BE2C (cell line): ENCODE measurements around the gene DOK6.

Experiments used
- DNase-seq: peaks from one replicate; pipeline ENCODE4 v3.0.0-alpha.2; 2020
- H3K27me3 ChIP-seq: fragments of 250-450 bp; sonication (Bioruptor Pico); 2 replicates; pipeline ENCODE4 v1.5.1; 2020; ENCODE audit warnings: mild to moderate bottlenecking
- H3K36me3 ChIP-seq: fragments of 250-450 bp; sonication (Bioruptor Pico); 2 replicates; pipeline ENCODE4 v1.5.1; 2020; ENCODE audit warnings: mild to moderate bottlenecking
- H3K4me1 ChIP-seq: fragments of 250-450 bp; sonication (Bioruptor Pico); 2 replicates; pipeline ENCODE4 v1.5.1; 2020
- H3K4me3 ChIP-seq: 2 replicates; pipeline ENCODE4 v1.5.1; 2011; ENCODE audit warnings: low read depth, low read length
- H3K9me3 ChIP-seq: fragments of 250-450 bp; sonication (Bioruptor Pico); 2 replicates; pipeline ENCODE4 v1.5.1; 2020
- TF ChIP-seq, protein P1 (sequence below): IDR thresholded peaks from 2 replicates; pipeline ENCODE4 v1.5.1; 2012; ENCODE audit warnings: mild to moderate bottlenecking, low read depth, low read length

Gene DOK6

DNA sequence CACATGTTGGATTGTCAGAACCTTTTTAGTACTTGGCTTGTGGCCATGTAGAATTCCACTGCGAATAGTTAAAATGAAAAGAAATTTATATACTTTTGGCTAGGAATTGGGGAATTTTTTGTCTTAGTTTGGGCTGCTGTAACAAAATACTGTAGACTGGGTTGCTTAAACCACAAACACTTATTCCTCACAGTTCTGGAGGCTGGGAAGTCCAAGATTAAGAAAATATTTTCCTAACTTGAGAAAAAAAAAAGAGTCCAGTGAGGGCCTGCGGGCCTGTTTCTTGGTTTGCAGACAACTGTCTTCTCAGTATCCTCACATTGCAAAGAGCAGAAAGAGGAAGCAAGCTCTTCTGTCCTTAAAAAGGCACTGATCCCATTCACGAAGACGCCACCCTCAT lies 465.1 kb downstream of the DOK6 start:
- H3K27me3 ChIP-seq: no peaks in the 10 kb centered on the region
- H3K9me3 ChIP-seq: no peaks in the 10 kb centered on the region
- no peak overlapping the region for H3K4me3 ChIP-seq
- DNase-seq: no peak
- H3K36me3 ChIP-seq: no peaks in the 10 kb centered on the region
- TF ChIP-seq, protein P1, sequence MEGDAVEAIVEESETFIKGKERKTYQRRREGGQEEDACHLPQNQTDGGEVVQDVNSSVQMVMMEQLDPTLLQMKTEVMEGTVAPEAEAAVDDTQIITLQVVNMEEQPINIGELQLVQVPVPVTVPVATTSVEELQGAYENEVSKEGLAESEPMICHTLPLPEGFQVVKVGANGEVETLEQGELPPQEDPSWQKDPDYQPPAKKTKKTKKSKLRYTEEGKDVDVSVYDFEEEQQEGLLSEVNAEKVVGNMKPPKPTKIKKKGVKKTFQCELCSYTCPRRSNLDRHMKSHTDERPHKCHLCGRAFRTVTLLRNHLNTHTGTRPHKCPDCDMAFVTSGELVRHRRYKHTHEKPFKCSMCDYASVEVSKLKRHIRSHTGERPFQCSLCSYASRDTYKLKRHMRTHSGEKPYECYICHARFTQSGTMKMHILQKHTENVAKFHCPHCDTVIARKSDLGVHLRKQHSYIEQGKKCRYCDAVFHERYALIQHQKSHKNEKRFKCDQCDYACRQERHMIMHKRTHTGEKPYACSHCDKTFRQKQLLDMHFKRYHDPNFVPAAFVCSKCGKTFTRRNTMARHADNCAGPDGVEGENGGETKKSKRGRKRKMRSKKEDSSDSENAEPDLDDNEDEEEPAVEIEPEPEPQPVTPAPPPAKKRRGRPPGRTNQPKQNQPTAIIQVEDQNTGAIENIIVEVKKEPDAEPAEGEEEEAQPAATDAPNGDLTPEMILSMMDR: no peak
- H3K4me1 ChIP-seq: no peaks in the 10 kb centered on the region

- TF ChIP-seq, protein P1: no peak
These were observed 465.5 kb downstream of the DOK6 start for GRCh38 chr18:69866212-69866611.

GRCh38 chr18:69870736-69871135 lies 470.0 kb downstream of the DOK6 start:
- Histone ChIP-seq H3K36me3 (no peaks in the 10 kb centered on the region), H3K27me3 (no peaks in the 10 kb centered on the region), H3K4me1 (no peaks in the 10 kb centered on the region), H3K4me3 (no peak overlapping the region), H3K9me3 (no peaks in the 10 kb centered on the region)
- TF ChIP-seq, protein P1: no peak
- DNase-seq: no peak

More at GRCh38 chr18:69866212-69866611, 465.5 kb downstream of the DOK6 start:
- Histone ChIP-seq H3K27me3 (no peaks in the 10 kb centered on the region), H3K9me3 (no peaks in the 10 kb centered on the region), H3K36me3 (no peaks in the 10 kb centered on the region), H3K4me3 (no peak overlapping the region), H3K4me1 (no peaks in the 10 kb centered on the region)
- DNase-seq: no peak

- no peak for DNase-seq
- Histone ChIP-seq H3K4me1 (no peaks in the 10 kb centered on the region), H3K36me3 (no peaks in the 10 kb centered on the region), H3K9me3 (no peaks in the 10 kb centered on the region), H3K27me3 (no peaks in the 10 kb centered on the region), H3K4me3 (no peak overlapping the region)
- TF ChIP-seq, protein P1: no peak
These were observed 470.7 kb downstream of the DOK6 start for GRCh38 chr18:69871363-69871762.

- Histone ChIP-seq H3K27me3 (no peaks in the 10 kb centered on the region), H3K4me1 (no peaks in the 10 kb centered on the region), H3K4me3 (no peak overlapping the region), H3K9me3 (no peaks in the 10 kb centered on the region), H3K36me3 (no peaks in the 10 kb centered on the region)
- TF ChIP-seq, protein P1: no peak
- DNase-seq: no peak
These were observed 472.0 kb downstream of the DOK6 start for GRCh38 chr18:69872661-69873060.

DNA sequence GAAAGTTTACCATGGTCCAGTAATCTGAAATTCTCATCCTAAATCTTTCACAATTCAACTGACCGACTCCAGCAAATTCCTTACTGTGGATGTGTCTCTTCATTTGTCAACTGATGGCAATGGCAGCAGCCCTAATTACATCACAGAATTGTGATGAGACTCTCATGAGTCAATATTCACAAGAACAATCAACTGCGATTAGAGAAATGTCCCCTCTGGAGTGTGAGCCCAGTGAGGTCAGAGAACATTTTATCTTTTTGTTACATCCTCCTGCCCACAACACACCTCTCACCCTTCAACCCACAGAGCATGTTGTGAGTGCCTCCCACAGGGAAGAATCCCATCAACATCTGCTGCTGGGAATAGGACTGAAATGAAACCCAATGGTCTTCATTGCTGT lies 473.4 kb downstream of the DOK6 start:
- H3K36me3 ChIP-seq: no peaks in the 10 kb centered on the region
- DNase-seq: no peak
- H3K4me3 ChIP-seq: no peak overlapping the region
- no peaks in the 10 kb centered on the region for H3K9me3 ChIP-seq
- TF ChIP-seq, protein P1: no peak
- no peaks in the 10 kb centered on the region for H3K27me3 ChIP-seq
- H3K4me1 ChIP-seq: no peaks in the 10 kb centered on the region
